Thyroid gland (tissue), 4 donors: ENCODE results near the gene CYP2J2.

ENCODE experiments used
- CTCF ChIP-seq, 6 experiments: fragments of 200-600 bp in 3 of 6; fragments of 450-650 bp in 3 of 6; sonication (generic) in 3 of 6; IDR thresholded peaks; one replicate each; pipeline ENCODE4 v1.5.1; 2016 to 2019; ENCODE audit warnings: antibody characterized with exemption in 6 of 6, mild to moderate bottlenecking in 2 of 6, inconsistent platforms in 1 of 6, moderate library complexity in 1 of 6
- POLR2A ChIP-seq, 2 donors: fragments of 450-650 bp; IDR thresholded peaks; one replicate each; pipeline ENCODE4 v1.6.1; 2017; ENCODE audit warnings: antibody characterized with exemption in 2 of 2, mild to moderate bottlenecking in 2 of 2, moderate library complexity in 1 of 2

GRCh38 chr1:59878370-59878769 is 48.2 kb downstream of the CYP2J2 start:
- TF ChIP-seq CTCF (IDR thresholded peaks at IDR 0.05) (no peak), POLR2A (IDR thresholded peaks at IDR 0.05) (no peak)
